ENCODE measurements around the gene MEIS2.

The MEIS2 gene

GRCh38 chr15:36879568-36880222, 220.7 kb downstream of the MEIS2 start:
- DNase-seq (ENCODE audit: low read depth in 2 of 2) = no peak

GRCh38 chr15:36878684-36879262, 221.6 kb downstream of the MEIS2 start:
- DNase-seq (ENCODE audit: low read depth in 2 of 2) = no peak

- no peak for DNase-seq (ENCODE audit: low read depth in 2 of 2)
These were observed 222.3 kb downstream of the MEIS2 start for GRCh38 chr15:36877796-36878683.

- DNase-seq (ENCODE audit: low read depth in 2 of 2) = no peak
These were observed 223.1 kb downstream of the MEIS2 start for GRCh38 chr15:36877294-36877693.

GRCh38 chr15:36875740-36876334, 224.5 kb downstream of the MEIS2 start:
- no peak for DNase-seq (ENCODE audit: low read depth in 2 of 2)

GRCh38 chr15:36874930-36875329, 225.4 kb downstream of the MEIS2 start:
- no peak for DNase-seq (ENCODE audit: low read depth in 2 of 2)

GRCh38 chr15:36867436-36867835, 232.9 kb downstream of the MEIS2 start:
- no peak for DNase-seq (ENCODE audit: low read depth in 2 of 2)

- DNase-seq (ENCODE audit: low read depth in 2 of 2) = no peak
These were observed 233.5 kb downstream of the MEIS2 start for GRCh38 chr15:36866896-36867295.

- no peak for DNase-seq (ENCODE audit: low read depth in 2 of 2)
These were observed 236.8 kb downstream of the MEIS2 start for GRCh38 chr15:36863570-36863969.

- DNase-seq (ENCODE audit: low read depth in 2 of 2) = no peak
These were observed 239.6 kb downstream of the MEIS2 start for GRCh38 chr15:36860792-36861191.

- no peak for DNase-seq (ENCODE audit: low read depth in 2 of 2)
These were observed 241.9 kb downstream of the MEIS2 start for GRCh38 chr15:36858423-36858822.

- DNase-seq (ENCODE audit: low read depth in 2 of 2) = no peak
These were observed 243.9 kb downstream of the MEIS2 start for GRCh38 chr15:36856339-36856973.

- no peak for DNase-seq (ENCODE audit: low read depth in 2 of 2)
These were observed 249.5 kb downstream of the MEIS2 start for GRCh38 chr15:36850864-36851263.

GRCh38 chr15:36845270-36845669, 255.1 kb downstream of the MEIS2 start:
- no peak for DNase-seq (ENCODE audit: low read depth in 2 of 2)

- DNase-seq (ENCODE audit: low read depth in 2 of 2) = no peak
These were observed 255.8 kb downstream of the MEIS2 start for GRCh38 chr15:36844534-36844998.

- DNase-seq (ENCODE audit: low read depth in 2 of 2) = no peak
These were observed 256.5 kb downstream of the MEIS2 start for GRCh38 chr15:36843822-36844221.

GRCh38 chr15:36841193-36841592, 259.2 kb downstream of the MEIS2 start:
- DNase-seq (ENCODE audit: low read depth in 2 of 2) = no peak

All from stimulated activated CD4-positive, alpha-beta T cell treated with anti-CD3 and anti-CD28 coated beads, Interleukin-1b, Interleukin-23, amount 100 ng/mL, for 4 hours (primary cell).